Measurements from ENCODE around the gene CBARP. TPM values are rescaled to one million over a fixed set of nuclear protein-coding genes. Genes with fewer than 3 reads are reported as not detected.
A peak's percentile ranks its signal among the peaks of the same experiment; 100 is the strongest.

Gene CBARP
- total RNA-seq, 1 donor from 2014 or later, result 3.9 TPM

- peaks cover 91% of the 10 kb centered on the region for H3K4me1 ChIP-seq
- TF ChIP-seq POLR2AphosphoS5 (IDR thresholded peaks at IDR 0.05; ENCODE audit: insufficient read depth in 1 of 2, low read depth in 1 of 2) (peak in 1 of 2 donors; percentile 21), POLR2A (IDR thresholded peaks at IDR 0.05) (no peak)
- TF ChIP-seq, protein P1, sequence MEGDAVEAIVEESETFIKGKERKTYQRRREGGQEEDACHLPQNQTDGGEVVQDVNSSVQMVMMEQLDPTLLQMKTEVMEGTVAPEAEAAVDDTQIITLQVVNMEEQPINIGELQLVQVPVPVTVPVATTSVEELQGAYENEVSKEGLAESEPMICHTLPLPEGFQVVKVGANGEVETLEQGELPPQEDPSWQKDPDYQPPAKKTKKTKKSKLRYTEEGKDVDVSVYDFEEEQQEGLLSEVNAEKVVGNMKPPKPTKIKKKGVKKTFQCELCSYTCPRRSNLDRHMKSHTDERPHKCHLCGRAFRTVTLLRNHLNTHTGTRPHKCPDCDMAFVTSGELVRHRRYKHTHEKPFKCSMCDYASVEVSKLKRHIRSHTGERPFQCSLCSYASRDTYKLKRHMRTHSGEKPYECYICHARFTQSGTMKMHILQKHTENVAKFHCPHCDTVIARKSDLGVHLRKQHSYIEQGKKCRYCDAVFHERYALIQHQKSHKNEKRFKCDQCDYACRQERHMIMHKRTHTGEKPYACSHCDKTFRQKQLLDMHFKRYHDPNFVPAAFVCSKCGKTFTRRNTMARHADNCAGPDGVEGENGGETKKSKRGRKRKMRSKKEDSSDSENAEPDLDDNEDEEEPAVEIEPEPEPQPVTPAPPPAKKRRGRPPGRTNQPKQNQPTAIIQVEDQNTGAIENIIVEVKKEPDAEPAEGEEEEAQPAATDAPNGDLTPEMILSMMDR (IDR thresholded peaks at IDR 0.05), result no peak
- peaks cover 0 to 47% of the 10 kb centered on the region in 2 donors for H3K36me3 ChIP-seq
- no peaks in the 10 kb centered on the region for H3K27me3 ChIP-seq
- intact Hi-C loops (cut with DNase I), result no loop called here
- peak overlapping the region; percentile 97 for H3K27ac ChIP-seq
- H3K4me3 ChIP-seq, result no peak overlapping the region
- no peak for DNase-seq (ENCODE audit: extremely low spot score in 2 of 2)
- no peaks in the 10 kb centered on the region for H3K9me3 ChIP-seq
Observed at GRCh38 chr19:1257475-1258162, 19.8 kb upstream of the CBARP start.

GRCh38 chr19:1256646-1257474 is 19.1 kb upstream of the CBARP start:
- Histone ChIP-seq H3K27ac (peak overlapping the region; percentile 97), H3K36me3 (peaks cover 0 to 47% of the 10 kb centered on the region in 2 donors), H3K9me3 (no peaks in the 10 kb centered on the region), H3K4me3 (no peak overlapping the region), H3K4me1 (peaks cover 87% of the 10 kb centered on the region), H3K27me3 (no peaks in the 10 kb centered on the region)
- TF ChIP-seq POLR2AphosphoS5 (IDR thresholded peaks at IDR 0.05; ENCODE audit: insufficient read depth in 1 of 2, low read depth in 1 of 2), result peak in 1 of 2 donors; percentile 54
- TF ChIP-seq, protein P1 (IDR thresholded peaks at IDR 0.05), result no peak
- intact Hi-C loops (cut with DNase I), result no loop called here
- DNase-seq (ENCODE audit: extremely low spot score in 2 of 2), result no peak

- no peak overlapping the region for H3K4me3 ChIP-seq
- intact Hi-C loops (cut with DNase I), result no loop called here
- peak overlapping the region; percentile 100 for H3K27ac ChIP-seq
- no peaks in the 10 kb centered on the region for H3K9me3 ChIP-seq
- no peak for DNase-seq (ENCODE audit: extremely low spot score in 2 of 2)
- peaks cover 0 to 47% of the 10 kb centered on the region in 2 donors for H3K36me3 ChIP-seq
- no peaks in the 10 kb centered on the region for H3K27me3 ChIP-seq
- H3K4me1 ChIP-seq, result peaks cover 83% of the 10 kb centered on the region
- TF ChIP-seq POLR2AphosphoS5 (IDR thresholded peaks at IDR 0.05; ENCODE audit: insufficient read depth in 1 of 2, low read depth in 1 of 2) (peak in 1 of 2 donors; percentile 31), POLR2A (IDR thresholded peaks at IDR 0.05) (no peak)
Observed at GRCh38 chr19:1255186-1256161, 17.7 kb upstream of the CBARP start.

- no peak for DNase-seq (ENCODE audit: extremely low spot score in 2 of 2)
- no peak for TF ChIP-seq POLR2AphosphoS5 (IDR thresholded peaks at IDR 0.05; ENCODE audit: insufficient read depth in 1 of 2, low read depth in 1 of 2)
- TF ChIP-seq POLR2A (IDR thresholded peaks at IDR 0.05), result no peak
- TF ChIP-seq, protein P1 (IDR thresholded peaks at IDR 0.05), result no peak
- intact Hi-C loops (cut with DNase I), result no loop called here
- no peaks in the 10 kb centered on the region for H3K27me3 ChIP-seq
- peak overlapping the region in 1 of 2 donors; percentile 85 for H3K4me3 ChIP-seq
- peaks cover 0 to 47% of the 10 kb centered on the region in 2 donors for H3K36me3 ChIP-seq
- no peaks in the 10 kb centered on the region for H3K9me3 ChIP-seq
- peak overlapping the region; percentile 100 for H3K27ac ChIP-seq
- H3K4me1 ChIP-seq, result peaks cover 75% of the 10 kb centered on the region
Observed at GRCh38 chr19:1254530-1255185, 16.9 kb upstream of the CBARP start.
